C4-2B (cell line): ENCODE data around the gene BAZ1B.

Experiments used
- ZFX ChIP-seq: fragments of 450-650 bp; IDR thresholded peaks from 2 replicates; pipeline ENCODE4 v1.6.1; 2017
- TF ChIP-seq, protein P1 (sequence below): fragments of 450-650 bp; conservative IDR thresholded peaks from 2 replicates; pipeline ENCODE4 v1.5.1; 2017; ENCODE audit warnings: mild to moderate bottlenecking

DNA sequence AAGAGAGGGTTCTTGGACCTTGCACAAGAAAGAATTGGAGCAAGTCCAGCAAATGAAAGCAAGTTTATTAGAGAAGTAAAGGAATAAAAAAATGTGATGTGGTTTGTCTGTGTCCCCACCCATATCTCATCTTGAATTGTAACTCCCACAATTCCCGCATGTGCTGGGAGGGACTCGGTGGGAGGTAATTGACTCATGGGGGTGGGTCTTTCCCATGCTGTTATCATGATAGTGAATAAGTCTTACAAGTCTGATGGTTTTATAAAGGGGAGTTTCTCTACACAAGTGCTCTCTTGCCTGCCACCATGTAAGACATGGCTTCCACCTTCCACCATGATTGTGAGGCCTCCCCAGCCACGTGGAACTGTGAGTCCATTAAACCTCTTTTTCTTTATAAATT lies 127.7 kb downstream of the BAZ1B start:
- TF ChIP-seq, protein P1, sequence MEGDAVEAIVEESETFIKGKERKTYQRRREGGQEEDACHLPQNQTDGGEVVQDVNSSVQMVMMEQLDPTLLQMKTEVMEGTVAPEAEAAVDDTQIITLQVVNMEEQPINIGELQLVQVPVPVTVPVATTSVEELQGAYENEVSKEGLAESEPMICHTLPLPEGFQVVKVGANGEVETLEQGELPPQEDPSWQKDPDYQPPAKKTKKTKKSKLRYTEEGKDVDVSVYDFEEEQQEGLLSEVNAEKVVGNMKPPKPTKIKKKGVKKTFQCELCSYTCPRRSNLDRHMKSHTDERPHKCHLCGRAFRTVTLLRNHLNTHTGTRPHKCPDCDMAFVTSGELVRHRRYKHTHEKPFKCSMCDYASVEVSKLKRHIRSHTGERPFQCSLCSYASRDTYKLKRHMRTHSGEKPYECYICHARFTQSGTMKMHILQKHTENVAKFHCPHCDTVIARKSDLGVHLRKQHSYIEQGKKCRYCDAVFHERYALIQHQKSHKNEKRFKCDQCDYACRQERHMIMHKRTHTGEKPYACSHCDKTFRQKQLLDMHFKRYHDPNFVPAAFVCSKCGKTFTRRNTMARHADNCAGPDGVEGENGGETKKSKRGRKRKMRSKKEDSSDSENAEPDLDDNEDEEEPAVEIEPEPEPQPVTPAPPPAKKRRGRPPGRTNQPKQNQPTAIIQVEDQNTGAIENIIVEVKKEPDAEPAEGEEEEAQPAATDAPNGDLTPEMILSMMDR = no peak
- TF ChIP-seq ZFX = no peak
